ENCODE data around the gene RASSF1.

The RASSF1 gene

GRCh38 chr3:50323092-50323600, 17.5 kb downstream of the RASSF1 start:
- Histone ChIP-seq H3K9me3 (ENCODE audit: severe bottlenecking) (no peaks in the 10 kb centered on the region), H3K27ac (no peak overlapping the region), H3K36me3 (peaks cover 46% of the 10 kb centered on the region), H3K4me3 (ENCODE audit: low read depth, low read length) (no peak overlapping the region), H3K27me3 (ENCODE audit: insufficient read depth, low read depth, severe bottlenecking) (no peaks in the 10 kb centered on the region)
- DNase-seq = no peak
- TF ChIP-seq CTCF (IDR thresholded peaks at IDR 0.05; ENCODE audit: low read depth, low read length) = no peak

- no peak for TF ChIP-seq CTCF (IDR thresholded peaks at IDR 0.05; ENCODE audit: low read depth, low read length)
- H3K4me3 ChIP-seq (ENCODE audit: low read depth, low read length) = peak within 1 kb of the TSS; percentile 74
- H3K27me3 ChIP-seq (ENCODE audit: insufficient read depth, low read depth, severe bottlenecking) = no peaks in the 10 kb centered on the region
- no peaks in the 10 kb centered on the region for H3K9me3 ChIP-seq (ENCODE audit: severe bottlenecking)
- DNase-seq = no peak
- peaks cover 48% of the 10 kb centered on the region for H3K36me3 ChIP-seq
- H3K27ac ChIP-seq = peak within 1 kb of the TSS; percentile 100
Observed at GRCh38 chr3:50322386-50323091, 18.1 kb downstream of the RASSF1 start, which contains the start of gene HYAL2. Gene HYAL2, minus strand, starts transcription at chr3:50322745. Its CDS starts 2,256 bp downstream, at chr3:50320489.

GRCh38 chr3:50322115-50322385, 18.6 kb downstream of the RASSF1 start:
- no peak for DNase-seq
- Histone ChIP-seq H3K4me3 (ENCODE audit: low read depth, low read length) (peak overlapping the region; percentile 74), H3K36me3 (peaks cover 52% of the 10 kb centered on the region), H3K27me3 (ENCODE audit: insufficient read depth, low read depth, severe bottlenecking) (no peaks in the 10 kb centered on the region), H3K9me3 (ENCODE audit: severe bottlenecking) (no peaks in the 10 kb centered on the region), H3K27ac (peak overlapping the region; percentile 100)
- no peak for TF ChIP-seq CTCF (IDR thresholded peaks at IDR 0.05; ENCODE audit: low read depth, low read length)

GRCh38 chr3:50321336-50322114, 19.1 kb downstream of the RASSF1 start:
- peak overlapping the region; percentile 100 for H3K27ac ChIP-seq
- H3K36me3 ChIP-seq = peaks cover 55% of the 10 kb centered on the region
- H3K27me3 ChIP-seq (ENCODE audit: insufficient read depth, low read depth, severe bottlenecking) = no peaks in the 10 kb centered on the region
- H3K9me3 ChIP-seq (ENCODE audit: severe bottlenecking) = no peaks in the 10 kb centered on the region
- peak; percentile 78 for TF ChIP-seq CTCF (IDR thresholded peaks at IDR 0.05; ENCODE audit: low read depth, low read length)
- peak; percentile 92 for DNase-seq
- H3K4me3 ChIP-seq (ENCODE audit: low read depth, low read length) = peak overlapping the region; percentile 74

- peaks cover 48% of the 10 kb centered on the region for H3K36me3 ChIP-seq
- no peak for TF ChIP-seq CTCF (IDR thresholded peaks at IDR 0.05; ENCODE audit: low read depth, low read length)
- H3K4me3 ChIP-seq (ENCODE audit: low read depth, low read length) = peak overlapping the region; percentile 74
- DNase-seq = peak; percentile 79
- no peaks in the 10 kb centered on the region for H3K9me3 ChIP-seq (ENCODE audit: severe bottlenecking)
- H3K27me3 ChIP-seq (ENCODE audit: insufficient read depth, low read depth, severe bottlenecking) = no peaks in the 10 kb centered on the region
- H3K27ac ChIP-seq = peak overlapping the region; percentile 100
Observed at GRCh38 chr3:50320853-50321335, 19.7 kb downstream of the RASSF1 start.

Data from WERI-Rb-1 (cell line).